DMS53 (cell line): ENCODE results near the gene C14orf132.

Experiments
- DNase-seq: peaks from one replicate; lab custom pipeline; 2025; lab: John Stamatoyannopoulos, UW

C14orf132 gene

DNA sequence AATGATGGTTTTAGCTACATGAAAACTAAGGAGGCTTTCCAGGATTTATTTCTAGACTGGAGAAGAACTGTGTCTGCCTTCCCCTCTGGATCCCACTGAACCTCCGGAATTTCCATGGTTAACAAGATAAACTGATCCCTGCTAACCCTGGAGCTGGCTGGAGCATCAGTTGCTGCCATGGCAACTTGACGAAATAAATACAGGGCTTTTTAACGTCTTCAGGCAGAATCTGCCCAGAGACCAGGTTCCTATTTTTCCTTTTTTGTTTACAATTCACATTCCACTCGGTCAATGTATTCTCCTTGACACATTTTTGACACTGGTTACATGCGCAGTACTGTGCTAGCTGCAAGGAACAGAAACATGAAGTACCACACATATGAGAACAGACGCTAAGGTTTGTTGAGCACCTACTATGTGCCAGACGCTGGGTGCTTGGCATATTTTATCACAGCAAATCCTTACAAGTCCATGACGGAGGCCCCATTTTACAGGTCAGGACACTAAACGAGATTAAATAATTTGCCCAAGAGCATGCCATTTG, 1.7 kb downstream of the C14orf132 start:
- peak; percentile 10 for DNase-seq

DNA sequence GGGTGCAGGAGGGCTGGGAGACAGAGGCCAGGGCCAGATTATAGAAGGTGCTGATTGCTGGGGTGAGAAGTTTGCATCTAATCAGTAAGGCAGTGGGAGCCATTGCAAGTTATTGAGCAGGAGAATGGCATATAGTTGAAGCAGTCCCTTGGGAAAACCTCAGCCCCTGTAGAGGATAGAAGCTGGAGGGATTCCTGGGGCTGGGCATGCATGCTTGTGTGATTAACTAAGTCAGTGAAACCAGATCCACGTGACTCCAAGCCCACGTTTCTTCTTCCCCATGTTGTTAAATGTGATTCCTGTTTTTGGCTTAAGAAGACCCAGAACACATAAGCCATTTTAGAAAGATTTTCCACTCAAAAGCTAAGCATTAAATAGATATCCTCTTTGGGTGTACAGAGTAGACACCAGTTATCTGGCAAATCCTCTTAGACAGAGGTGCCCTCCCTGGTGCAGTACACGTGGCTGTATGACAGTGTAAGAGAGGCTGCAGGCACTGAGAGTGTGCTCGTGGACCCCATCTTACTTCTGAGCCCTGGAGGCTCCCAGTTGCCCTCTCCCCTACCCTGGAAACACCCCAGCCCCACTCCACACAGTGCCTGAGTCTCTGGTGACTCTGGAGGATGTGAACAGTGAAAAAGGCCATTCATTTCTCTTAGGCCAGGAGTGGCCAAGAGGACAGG, 3.2 kb downstream of the C14orf132 start:
- no peak for DNase-seq

DNA sequence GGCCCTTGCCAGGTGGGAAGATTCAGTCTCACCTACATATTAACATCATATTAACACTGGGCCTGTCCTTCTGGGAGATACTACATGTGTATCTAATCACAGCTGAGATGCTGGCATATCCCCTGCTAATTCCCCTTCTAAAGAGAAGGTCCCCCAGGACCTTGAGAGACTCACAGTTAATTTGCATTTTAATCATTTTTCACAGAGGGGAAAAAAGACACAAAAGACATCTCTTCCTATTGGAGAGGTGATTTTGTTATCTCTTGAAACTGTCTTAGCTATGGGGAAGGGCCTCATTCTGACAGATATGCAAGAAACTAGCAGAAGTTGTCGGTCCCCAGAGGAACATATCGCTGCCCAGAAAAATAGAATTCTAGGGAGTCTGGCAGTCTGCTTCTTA, 7.5 kb downstream of the C14orf132 start:
- no peak for DNase-seq

DNA sequence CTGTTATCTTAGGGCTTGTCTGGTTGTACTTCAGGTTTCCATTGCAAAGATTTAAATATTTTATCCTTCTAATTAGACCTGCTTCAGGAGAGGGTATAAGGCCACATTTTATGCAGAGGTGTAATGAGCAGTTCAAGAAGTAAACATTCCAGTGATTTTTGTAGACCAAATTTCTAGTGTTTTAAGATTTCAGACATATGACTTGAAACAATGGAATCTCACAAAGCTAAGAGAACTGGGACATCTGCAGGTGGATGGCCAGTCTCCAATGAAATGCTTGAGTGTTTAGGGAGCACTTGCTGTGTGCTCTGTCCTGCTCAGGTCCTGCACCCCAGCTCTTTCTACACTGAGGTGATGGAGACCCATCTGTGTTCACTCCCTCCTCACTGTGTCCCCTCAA, 7.9 kb downstream of the C14orf132 start:
- no peak for DNase-seq

DNA sequence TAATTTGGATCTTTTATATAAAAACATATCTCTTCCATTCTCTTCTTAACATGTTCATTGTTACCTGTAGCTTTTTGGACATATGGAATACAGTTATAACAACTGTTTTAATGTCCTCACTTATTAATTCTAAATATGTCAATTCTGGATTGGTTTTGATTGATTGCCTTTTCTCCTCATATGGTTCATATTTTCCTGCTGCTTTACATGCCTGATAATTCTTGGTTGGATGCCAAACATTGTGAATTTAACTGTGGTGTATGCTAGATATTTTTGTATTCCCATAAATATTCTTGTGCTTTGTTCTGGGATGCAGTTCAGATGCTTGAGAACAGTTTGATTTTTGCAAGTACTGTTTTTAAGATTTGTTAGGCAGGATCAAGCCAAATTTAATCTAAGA, 10.8 kb downstream of the C14orf132 start:
- no peak for DNase-seq

DNA sequence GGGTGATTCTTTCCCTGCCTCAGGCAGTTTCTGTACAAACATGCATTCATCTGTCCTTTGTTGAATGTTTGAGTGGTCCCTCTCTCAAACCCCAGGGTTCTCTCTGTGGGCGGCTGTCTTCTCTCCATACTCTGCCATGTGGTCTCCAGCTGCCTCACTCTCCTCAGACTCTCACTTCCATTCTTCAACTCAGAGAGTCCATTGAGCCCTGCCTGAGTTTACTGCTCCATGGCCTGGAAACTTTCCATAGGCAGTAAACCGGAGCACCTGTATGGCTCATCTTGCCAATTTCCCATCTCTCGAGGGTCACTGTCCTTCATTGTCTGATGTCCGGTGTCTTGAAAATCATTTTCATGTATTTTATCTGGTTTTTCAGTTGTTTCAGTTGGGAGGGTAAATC, 11.3 kb downstream of the C14orf132 start:
- DNase-seq: no peak

DNA sequence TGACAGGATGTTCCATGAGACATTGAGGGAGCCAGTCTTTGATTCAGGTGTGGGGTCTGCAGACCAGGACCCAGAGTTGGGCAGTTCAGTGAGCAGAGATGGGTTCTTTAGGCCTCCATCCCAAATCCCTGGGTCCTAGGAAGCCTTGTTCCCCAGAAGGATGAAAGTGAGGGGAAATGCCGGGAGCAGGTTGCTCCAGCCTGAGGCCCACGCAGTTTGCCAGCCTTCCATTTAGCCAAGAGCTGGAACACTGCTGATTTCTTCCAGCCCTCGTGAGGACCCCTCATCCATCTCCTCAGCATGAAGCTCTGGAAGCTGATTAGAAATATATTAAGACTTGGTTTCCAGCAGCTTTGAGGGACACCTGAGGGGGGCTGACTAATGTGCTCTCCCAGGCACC, 12.1 kb downstream of the C14orf132 start:
- no peak for DNase-seq

DNA sequence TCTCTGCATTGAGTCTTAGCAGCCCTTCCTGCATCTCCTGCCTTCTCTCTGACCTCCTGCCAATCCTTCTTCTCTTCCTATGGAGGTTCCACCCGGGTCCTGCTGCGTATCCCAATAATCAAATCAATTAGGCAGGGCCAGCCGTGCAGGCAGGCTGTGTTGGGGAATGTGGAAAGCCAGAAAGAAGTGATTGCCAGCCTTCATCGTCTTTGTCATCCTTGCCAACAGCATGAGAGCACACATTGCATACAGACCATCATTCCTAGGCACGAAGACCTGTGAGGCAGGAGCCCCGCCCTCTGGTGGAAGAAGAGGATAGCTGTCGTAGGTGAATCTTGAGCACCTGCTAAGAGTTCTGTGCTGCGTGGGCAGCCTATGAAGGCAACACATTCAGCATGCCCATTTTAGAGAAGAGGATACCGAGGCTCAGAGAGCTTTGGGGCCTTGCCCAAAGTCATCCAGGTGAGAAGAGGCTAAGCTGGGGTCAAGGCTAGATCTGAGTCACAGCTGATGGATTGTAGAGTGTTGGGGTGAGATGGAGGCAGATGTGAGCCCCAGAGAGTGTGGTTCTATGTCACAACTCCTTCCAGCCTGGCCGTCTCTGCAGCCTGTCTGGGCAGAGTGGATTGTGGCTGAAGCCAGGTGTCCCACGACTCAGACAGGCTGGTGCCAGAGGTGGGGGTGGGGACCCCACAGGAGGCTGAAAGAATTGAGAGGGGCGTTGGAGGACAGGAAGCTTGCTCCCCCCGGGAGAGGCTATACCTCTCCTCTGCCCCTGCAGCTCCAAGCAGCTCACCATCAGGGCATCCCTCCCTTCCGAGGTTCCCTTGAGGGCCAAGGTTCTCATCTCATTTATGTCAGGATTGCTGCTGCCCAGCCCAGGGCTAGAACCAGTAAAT, 12.7 kb downstream of the C14orf132 start:
- peak; percentile 54 for DNase-seq

DNA sequence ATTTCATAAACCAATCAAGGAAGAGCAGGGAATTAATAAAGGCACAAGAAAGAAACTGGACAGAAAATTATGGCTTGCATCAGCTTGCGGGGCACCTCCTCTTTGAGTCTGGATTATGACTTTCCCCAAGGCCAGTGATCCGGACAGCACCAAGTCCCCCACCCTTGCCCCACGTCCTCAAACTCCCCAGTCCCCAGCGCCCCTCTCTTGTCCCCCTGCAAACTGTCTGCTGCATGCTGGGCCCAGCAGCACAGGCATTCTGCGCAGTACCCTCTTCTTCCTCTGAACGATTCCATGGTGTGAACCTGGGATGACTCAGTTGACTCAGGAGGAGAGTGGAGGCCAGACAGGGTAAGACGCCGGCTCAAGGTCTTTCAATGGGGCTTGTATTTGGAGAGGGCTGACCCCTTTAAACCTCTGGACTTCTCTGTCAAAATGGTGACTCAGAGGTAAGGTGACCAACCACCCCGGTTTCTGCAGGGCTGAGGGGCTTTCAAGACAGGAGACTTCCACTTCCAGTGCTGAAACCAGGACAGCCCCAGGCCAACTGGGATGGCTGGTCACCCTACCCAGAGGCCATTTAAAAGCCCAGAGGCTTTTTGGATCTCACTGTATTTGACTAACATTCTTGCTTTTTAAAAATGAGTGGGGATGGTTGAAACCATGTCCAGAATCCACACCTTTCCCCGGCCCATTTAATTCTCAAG, 13.5 kb downstream of the C14orf132 start:
- no peak for DNase-seq

DNA sequence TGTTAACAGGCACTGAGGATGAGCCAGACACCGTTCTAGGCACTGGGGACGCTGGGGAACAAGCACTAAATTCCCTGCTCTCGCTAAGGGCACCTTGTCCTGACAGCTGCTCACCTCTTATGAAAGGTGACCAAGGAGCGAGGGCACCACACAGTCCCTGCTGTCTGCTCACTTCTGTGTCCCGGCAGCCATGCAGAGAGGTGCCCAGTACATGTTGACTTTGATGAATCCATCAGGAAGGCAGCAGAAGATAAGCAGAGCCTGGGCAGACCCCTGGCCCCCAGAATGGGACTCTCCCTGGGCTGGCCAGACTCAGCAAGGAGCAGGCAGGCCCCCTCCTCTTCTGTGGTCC, 14.1 kb downstream of the C14orf132 start:
- DNase-seq: no peak

DNA sequence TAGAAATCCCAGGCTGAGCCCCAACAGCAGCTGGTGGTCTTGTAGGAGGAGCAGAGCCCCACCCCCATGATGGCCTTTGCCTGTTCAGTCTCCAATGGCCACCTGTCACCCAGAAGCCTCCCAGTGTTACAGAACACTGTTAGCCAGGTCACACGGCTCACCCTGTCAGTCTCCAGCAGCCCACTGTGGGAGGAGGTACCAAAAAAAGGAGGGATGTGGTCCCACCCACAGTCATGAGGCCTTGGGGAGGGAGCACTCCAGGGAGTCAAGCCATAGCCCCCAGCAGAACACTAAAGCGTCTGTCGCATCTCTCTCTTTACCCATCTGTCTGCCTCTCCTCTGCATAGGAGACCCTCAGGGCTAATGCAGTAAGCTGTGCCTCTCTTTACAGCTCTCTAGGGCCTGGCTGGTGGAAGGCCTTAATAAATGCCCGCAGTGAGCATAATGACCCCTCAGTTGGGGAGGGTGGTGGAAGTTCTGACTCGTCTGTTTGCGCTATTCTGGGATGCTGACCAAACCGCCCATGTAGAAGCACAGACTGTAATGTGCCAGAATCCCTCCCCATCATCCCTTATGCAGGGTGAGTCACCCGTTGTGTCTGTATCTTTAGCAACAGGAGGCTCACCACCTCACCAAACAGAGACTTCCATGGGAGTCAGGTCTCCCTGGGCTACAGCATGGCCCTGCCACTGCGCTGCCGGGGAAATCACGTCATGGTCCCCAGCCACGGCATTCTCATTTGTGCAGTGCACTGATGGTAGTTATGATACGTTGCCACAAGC, 14.6 kb downstream of the C14orf132 start:
- peak; percentile 34 for DNase-seq

DNA sequence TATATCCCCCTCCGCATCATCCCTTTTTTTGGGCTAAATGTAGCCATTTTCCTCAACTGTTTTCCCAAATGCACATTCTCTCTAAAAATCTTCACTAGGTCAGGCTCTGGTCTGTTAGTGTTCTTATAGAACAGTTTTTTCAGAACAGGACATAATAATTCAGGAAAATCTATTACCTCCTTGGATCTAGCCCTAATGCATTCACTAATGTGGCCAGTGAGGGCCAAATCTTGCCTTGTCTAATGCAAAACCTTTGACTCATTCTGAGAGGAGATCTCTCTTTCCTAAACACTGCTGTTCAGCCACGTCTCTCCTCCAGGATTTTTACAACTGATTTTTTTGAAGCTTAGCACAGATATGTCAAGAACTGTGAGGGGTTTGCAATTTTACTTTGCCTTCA, 15.5 kb downstream of the C14orf132 start:
- DNase-seq: no peak

DNA sequence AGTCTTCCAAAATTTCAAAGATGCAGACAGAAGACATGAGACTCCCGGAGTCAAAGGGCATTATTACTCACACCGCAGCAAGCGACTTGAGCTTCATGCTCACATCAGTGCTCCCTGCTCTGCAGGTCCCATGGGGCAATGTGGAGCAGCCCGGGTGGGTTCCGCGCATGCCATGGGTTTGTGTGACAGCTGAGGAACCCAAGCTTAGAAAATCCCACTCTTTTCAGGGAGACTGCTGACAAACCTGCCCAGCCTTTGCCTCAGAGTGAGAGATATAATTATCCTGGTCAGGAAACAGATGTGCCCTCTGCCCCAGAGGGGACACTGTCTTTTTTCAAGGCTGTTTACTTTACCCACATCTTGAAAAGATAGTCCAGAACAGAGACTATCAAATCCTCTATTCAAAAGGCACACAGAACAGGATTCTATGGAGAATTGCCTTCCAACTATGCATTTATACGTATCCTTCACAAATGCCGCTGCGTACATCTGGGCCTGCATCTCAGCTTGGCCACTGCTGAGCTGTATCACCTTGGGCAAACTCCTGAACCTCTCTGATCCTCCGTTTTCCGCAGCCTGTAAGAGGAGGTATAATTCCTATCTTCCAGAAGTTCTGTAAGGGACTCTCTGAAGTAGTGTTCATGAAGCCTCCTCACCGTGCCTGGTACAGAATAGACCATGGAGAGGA, 16.0 kb downstream of the C14orf132 start:
- no peak for DNase-seq

DNA sequence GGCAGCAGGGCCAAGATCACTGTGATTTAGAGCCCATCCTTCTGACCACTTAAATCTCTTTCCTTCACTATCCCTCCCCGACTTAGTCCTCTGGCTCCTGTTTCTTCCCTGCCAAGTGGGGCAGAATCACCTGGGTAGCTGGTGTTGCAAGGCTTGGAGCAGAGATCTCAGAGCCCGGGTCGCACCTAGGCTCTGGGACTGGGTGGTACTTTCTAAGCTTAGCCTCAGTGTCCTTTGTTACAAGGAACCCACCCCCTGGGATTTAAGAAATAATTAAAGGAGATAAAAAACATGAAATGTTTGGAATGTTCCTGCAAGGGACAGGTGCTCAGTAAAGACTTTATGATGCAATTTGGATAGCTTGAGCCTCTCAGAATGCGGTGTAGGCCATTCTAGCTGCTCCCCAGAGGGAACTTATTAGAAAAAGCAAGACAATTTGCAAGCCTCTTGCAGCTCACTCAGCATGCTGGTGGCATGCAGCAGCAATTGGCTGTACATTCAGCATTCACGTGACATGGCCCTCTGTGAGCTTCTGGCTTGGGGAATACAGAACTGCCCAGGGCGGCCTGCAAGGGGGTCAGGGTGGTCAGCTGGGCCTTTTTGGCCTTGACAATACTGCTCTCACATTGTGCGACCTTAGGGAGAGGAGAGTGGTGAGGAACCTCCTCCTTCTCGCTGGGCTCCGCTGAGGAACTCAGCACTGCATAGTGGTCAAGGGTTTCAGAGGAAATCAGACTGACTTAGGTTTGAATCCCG, 16.8 kb downstream of the C14orf132 start:
- no peak for DNase-seq

DNA sequence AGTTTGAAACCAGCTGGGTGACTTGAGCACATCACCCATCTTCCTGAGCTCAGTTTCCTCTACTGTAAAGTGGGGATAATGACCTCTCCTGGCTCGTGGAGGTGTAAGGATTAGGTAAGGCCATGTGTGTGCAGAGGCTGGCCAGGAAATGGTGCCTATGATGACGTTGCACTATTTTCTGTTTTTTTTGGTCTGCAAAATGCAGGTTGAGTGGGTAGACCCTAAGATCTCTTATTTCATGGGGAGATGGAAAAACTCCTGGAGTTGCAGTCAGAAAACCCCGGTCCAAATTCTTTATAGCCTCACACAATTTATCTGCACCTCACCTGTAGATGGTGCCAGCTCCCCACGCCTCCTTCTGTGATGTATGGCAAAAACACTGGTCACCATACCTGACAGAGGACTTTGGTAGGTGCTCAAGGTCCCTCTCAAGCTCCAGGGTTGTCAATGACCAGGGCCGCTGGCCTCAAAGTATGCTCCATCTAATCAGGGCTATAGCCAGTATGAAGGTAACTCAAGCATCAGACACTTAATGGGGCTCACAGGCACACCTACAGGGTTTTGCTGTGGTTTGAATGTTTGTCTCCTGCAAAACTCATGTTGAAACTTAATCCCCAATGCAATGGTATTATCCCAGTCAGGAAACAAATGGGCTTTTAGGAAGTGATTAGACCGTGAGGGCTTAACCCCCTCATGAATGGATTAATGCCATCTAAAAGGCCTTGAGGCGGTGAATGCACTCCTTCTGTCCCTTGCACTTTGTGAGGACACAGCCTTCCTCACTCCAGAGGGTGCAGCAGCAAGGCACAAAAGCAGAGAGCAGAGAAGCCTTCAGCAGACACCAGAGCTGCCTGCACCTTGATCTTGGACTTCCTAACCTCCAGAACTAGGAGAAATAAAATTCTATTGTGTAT, 17.6 kb downstream of the C14orf132 start:
- peak; percentile 76 for DNase-seq

DNA sequence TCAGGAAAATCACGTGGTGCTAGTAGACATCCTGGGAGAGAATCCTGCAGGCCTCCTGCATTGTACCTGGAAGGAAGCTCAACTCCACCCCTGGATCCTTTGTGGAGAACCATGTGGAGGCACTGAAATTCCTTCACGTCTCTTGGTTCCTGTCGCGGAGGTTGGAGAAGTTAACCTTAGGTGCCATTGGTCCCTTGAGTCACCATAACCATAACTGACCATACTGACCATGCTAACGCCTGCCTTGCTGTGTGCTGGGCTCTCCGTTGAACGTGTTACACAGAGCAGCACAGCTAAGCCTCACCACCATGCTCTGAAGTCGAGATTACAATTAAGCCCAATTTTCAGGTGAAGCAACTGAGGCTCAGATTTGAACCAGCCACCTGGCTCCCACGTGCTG, 18.6 kb downstream of the C14orf132 start:
- no peak for DNase-seq

DNA sequence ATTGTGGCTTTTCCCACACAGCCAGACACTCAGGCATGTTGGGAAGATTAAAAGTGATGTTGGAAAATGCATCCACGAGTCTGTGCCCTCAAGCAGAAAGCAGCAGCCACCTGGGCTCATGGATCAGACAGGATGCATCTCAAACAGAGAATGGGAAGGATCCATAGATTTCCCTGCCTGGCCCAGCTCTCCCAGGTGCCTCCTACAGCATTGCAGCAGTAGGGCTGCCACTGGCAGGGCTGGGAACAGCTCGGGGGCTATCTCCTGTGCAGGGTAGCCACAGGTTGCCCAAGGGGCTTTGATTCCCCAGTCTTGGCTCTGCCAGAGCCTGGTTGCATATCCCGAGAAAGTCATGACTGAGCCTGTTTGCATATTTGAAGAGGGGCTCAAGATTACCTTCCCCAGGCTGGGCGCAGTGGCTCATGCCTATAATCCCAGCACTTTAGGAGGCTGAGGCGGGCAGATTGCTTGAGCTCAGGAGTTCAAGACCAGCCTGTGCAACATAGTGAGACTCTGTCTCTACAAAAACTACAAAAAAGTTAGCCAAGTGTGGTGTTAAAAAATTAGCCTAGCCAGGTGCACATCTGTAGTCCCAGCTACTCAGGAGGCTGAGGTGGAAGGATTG, 19.5 kb downstream of the C14orf132 start:
- no peak for DNase-seq

DNA sequence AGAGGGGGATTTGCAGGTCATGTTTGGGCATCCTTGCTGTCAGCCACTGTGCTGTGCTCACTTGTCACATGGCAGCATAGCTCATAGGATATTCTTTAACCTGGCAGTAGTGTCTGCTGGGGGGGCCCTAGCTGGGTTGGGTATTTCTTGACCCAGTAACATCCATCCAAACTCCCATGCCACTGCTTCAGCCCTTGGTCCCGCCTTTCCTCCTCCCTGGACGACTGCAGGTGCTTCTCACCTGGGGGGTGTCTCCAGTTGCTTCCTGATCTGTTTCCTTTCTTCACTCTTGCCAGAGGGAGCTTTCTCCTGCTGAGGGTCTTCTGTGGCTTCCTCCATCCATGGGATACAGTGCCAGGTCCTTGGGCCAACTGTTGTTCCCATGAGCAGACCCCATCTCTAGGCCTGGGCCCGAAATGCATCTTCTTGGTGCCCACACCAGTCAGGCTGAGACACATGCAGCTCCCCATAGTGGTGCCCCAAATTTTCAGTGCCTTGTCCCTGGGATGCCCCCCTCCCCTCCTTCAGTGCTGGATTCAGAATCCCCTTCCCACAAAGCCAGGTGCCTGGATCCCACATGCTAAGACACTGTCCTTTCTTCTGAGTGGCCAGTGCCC, 20.5 kb downstream of the C14orf132 start:
- DNase-seq: no peak
